ENCODE results near the gene UBE2H.
"Not testable (repeated sequence)": the region's sequence is repeated elsewhere in the genome, so short reads cannot be mapped to it uniquely, and the experiment has no call there.

Gene UBE2H

GRCh38 chr7:129908181-129908580 lies 44.6 kb downstream of the UBE2H start:
- no peak for DNase-seq (ENCODE audit: low read depth in 3 of 3)

- DNase-seq (ENCODE audit: low read depth in 3 of 3): no peak
Measured at GRCh38 chr7:129907122-129907736, 45.5 kb downstream of the UBE2H start.

GRCh38 chr7:129906700-129907099 lies 46.1 kb downstream of the UBE2H start:
- no peak for DNase-seq (ENCODE audit: low read depth in 3 of 3)

GRCh38 chr7:129903935-129904334 lies 48.8 kb downstream of the UBE2H start:
- no peak for DNase-seq (ENCODE audit: low read depth in 3 of 3)

- DNase-seq (ENCODE audit: low read depth in 3 of 3): no peak
Measured at GRCh38 chr7:129902788-129903422, 49.9 kb downstream of the UBE2H start.

GRCh38 chr7:129898502-129899160 lies 54.1 kb downstream of the UBE2H start:
- DNase-seq (ENCODE audit: low read depth in 3 of 3): no peak

GRCh38 chr7:129898007-129898406 lies 54.8 kb downstream of the UBE2H start:
- DNase-seq (ENCODE audit: low read depth in 3 of 3): no peak

GRCh38 chr7:129896568-129897382 lies 56.0 kb downstream of the UBE2H start:
- no peak for DNase-seq (ENCODE audit: low read depth in 3 of 3)

- not testable (repeated sequence) for DNase-seq (ENCODE audit: low read depth in 3 of 3)
Measured at GRCh38 chr7:129894184-129894583, 58.6 kb downstream of the UBE2H start.

- DNase-seq (ENCODE audit: low read depth in 3 of 3): no peak
Measured at GRCh38 chr7:129890090-129890489, 62.7 kb downstream of the UBE2H start.

- DNase-seq (ENCODE audit: low read depth in 3 of 3): no peak
Measured at GRCh38 chr7:129889133-129889844, 63.5 kb downstream of the UBE2H start.

GRCh38 chr7:129887865-129888264 lies 64.9 kb downstream of the UBE2H start:
- DNase-seq (ENCODE audit: low read depth in 3 of 3): no peak

GRCh38 chr7:129886818-129887186 lies 66.0 kb downstream of the UBE2H start:
- no peak for DNase-seq (ENCODE audit: low read depth in 3 of 3)

- no peak for DNase-seq (ENCODE audit: low read depth in 3 of 3)
Measured at GRCh38 chr7:129886167-129886817, 66.5 kb downstream of the UBE2H start.

GRCh38 chr7:129884495-129884894 lies 68.3 kb downstream of the UBE2H start:
- DNase-seq (ENCODE audit: low read depth in 3 of 3): no peak

GRCh38 chr7:129883151-129883550 lies 69.6 kb downstream of the UBE2H start:
- no peak for DNase-seq (ENCODE audit: low read depth in 3 of 3)

- DNase-seq (ENCODE audit: low read depth in 3 of 3): no peak
Measured at GRCh38 chr7:129882531-129882930, 70.2 kb downstream of the UBE2H start.

- DNase-seq (ENCODE audit: low read depth in 3 of 3): no peak
Measured at GRCh38 chr7:129877146-129877792, 75.5 kb downstream of the UBE2H start.

GRCh38 chr7:129875745-129876411 lies 76.9 kb downstream of the UBE2H start:
- no peak for DNase-seq (ENCODE audit: low read depth in 3 of 3)

GRCh38 chr7:129875160-129875559 lies 77.6 kb downstream of the UBE2H start:
- DNase-seq (ENCODE audit: low read depth in 3 of 3): no peak

All from stimulated activated CD4-positive, alpha-beta T cell treated with anti-CD3 and anti-CD28 coated beads, TNF-alpha, amount 100 ng/mL, for 48 hours (primary cell).